HG02759 (cell line): Measurements from ENCODE around the gene TAPBP.

Experiments used
- ATAC-seq: cut with Tn5 transposase; IDR thresholded peaks from one replicate; pipeline ENCODE4 v1.9.1; 2021; ENCODE audit warnings: mild to moderate bottlenecking, moderate library complexity; ENCODE audit not compliant: unreplicated experiment

The TAPBP gene

DNA sequence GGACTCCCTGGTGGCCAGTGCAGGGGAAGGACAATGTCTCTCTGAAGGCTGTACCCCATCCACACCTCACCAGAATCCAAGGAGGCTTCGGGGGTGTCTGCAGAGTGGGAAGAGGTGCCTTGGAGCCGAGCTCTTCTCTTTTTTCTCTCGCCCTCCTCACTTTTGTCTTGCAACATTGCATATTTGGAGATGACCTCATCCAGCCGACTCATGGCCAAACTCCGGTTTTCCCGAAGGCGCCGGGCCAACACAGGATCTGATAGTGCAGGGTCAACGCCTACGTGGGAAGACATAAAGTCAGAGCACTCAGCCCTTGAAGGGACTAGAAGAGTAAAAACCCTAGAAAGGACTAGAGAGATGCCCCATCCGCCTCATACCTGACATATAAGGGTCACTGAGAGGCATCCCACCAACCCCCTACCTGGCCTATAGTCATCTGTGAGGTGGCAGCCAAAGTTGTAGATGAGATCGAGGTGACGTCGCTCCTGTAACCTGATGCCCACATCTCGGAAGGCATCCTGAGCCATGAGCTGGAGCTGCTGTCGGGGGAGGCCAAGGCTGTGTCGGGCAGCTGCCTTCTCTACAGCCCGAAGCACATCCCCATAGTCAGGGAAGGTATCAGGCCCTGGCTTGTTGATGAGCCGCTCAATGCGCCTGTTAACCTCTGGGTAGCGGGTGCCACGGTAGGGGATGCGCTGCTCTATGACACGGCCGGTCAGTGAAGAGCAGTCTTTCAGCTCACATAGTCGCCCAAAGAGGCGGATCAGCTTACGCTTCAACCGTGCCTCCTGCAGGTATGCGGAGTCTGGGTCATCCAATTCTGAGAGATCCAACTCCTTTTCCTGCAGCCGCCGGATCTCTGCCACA is 6.7 kb upstream of the TAPBP start:
- no peak for ATAC-seq

DNA sequence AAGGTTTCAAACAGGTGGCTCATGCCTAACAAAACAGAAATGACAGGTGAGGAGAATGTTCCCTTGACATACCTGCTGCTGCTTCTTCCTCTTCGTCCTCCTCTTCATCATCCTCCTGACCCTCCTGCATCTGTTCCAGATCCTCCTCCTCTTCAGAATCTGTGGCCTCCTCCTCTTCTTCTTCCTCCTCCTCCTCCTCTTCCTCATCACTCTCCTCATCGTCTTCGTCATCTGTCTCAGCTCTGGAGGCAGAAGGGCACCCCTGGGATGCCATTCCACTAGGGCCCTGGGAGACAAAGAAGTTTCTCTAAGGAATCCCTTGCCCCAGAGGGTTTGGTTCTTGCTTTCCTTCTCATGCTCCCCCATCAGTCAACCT is 6.0 kb upstream of the TAPBP start:
- ATAC-seq, result no peak

DNA sequence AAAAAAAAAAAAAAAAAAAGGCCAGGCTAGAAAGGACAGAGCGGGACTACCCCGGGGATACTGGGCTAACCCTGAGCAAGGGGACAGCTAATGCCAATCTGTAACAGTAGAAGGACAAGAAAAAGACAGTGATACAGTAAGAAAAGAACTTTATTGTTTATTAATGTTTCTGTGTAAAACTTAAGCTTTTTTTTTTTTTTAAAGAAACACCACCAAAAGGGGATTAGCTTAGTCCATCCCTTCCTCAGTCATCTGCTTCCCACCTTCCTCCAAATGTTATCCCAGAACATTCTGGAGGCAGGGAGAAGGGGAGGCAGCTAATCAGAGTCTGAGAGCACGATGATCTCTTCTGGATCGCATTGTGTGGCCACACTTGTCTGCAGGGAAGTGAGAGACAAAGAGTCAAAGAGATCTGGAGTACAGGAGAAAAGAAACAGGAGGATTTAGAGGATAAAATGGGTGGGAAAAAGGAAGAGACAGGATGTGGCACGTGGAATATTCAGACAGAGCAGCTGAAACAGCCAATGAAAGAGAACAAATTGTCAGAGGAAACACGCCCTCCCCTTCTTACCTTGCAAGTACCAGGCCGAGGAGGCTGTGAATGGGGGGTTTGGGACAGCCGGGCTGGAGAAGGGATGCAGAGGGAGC is 4.7 kb upstream of the TAPBP start:
- no peak for ATAC-seq

GRCh38 chr6:33317669-33318425 is 4.0 kb upstream of the TAPBP start, which contains the start of gene ZBTB22:
ZBTB22 (minus strand) TSS chr6:33317744; CDS start chr6:33316916, 828 bp downstream.
- ATAC-seq, result peak; percentile 55

GRCh38 chr6:33317419-33317668 is 3.5 kb upstream of the TAPBP start:
- no peak for ATAC-seq

DNA sequence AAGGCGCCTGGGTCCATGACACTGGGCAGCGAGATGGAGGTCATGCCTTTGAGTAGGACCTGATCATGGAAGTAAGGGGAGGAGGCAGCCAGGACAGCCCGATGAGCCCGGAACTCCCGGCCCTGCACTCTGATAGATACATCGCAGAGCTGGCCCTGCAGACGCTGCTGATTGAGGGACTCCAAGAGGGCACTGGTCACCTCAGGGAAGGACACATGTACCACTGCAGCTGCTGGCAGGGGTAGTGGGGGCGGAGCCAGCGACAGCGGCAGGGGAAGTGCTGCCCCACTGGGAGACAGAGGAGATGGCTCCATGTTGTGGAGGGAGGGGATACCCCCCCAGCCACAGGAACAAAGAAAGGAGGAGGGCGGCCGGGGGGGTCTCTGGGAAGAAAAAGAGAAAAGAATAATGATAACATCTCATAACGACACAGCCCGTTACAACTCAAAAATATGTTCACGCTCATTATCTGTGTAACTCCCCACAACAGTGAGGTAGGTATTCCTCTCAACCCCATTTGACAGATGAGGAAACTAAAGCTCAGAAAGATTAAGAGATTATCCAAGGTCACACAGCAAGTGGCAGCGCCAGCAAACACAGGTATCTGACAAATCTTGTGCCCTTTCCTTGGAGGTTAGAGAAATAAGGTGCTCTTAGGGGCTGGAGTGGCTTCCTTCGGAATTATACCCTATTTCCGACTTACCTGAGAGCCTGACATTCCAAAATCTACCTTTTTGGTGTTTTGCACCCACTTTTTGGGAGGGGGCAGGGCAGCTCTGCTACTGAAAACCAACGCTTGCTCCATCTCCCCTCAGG is 2.9 kb upstream of the TAPBP start:
- no peak for ATAC-seq

GRCh38 chr6:33315793-33316602 is 2.1 kb upstream of the TAPBP start:
- ATAC-seq, result no peak

DNA sequence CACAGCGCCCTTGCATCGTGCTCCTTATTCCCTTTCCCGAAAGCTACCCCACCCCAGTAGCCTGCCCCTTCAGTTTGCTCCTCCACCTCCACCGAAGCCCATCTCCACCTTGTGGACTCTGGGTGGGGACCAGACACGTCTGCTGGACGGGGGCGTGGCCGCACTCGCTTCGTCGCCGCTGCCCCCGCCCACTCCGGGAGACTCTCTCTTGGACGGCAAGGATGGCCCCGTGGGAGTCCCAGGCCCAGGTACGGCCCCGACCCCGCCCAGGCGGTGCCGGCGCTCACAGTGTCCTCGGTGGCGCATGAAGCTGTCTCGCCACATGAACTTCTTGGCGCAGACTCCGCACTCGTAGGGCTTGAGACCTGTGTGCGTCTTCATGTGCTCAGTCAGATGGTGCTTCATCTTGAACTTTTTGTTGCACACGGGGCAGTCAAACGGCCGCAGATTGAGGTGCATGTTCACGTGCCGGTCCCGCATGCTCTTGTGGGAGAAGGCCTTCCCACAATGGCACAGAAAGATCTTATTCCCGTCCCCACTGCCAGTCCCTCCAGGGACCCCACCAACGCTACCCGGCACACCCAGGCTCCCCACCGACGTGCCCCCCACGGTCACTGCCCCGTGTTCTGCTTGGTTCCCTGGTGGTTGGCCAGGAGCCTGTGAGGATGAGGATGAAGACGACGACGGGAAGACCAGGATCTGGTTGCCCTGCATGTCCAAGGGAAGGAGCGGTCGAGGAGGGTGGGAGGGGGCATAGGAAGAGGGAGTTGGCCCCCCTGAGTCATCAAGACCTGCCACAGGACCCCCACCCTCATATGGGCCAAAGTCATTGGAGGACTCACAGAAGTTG is 1.3 kb upstream of the TAPBP start:
- no peak for ATAC-seq

DNA sequence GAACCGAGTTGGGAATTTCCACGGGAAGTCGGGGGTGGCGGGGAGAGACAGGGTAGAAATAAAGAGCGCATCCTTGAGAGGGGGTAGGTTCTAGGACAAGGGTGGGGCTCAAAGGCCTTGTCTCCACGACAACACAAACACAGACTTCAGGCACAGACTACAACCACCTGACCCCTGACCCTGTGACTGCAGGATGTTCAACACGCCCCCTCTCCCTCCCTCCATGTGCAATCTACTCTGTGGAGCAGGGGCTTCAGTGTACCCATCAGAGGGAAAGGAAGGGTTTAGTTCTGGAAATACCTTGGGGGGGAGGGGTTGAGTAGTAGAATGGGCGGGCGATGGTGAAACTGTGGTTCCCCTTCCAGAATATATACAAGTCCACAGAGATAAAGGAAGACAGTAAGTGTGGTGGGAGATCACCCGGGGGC is 651 bp upstream of the TAPBP start:
- ATAC-seq, result no peak

GRCh38 chr6:33313105-33313708 is 671 bp downstream of the TAPBP start:
- ATAC-seq, result no peak

DNA sequence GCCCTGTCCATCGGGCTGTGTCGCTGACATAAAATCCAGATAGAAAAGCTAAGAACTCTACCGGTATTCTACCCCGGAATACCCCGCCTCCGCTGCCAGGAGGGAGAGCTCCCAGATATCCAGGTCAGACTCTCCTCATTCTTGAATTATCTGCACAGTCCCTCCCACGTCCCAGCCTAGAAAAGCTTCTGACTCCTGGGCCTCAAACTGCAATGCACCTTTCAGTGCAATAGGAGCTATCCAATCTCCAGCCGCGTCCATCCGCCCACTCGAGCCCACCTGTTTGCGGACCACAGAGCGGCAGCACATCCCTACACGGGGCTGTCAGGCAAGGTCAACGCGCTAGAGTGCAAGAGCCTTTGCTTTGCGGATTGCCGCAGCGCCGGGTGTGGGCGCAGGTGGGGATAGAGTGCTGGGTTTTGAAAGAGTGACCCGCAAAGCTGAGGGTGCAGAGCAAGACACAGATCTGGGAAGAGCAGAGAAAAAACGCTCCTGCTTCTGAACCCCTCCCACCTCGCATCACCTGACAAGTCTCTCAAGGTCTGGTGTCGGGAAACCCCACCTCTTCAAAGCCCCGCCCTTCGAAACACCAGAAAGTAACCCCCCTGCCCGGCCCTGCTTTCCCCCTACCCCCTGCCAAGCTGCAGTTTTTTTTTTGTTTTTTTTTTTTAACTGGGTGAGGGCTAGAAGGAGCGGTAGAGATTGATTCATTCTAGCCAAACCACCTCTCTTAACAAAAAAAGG is 1.3 kb downstream of the TAPBP start:
- ATAC-seq, result peak; percentile 28

DNA sequence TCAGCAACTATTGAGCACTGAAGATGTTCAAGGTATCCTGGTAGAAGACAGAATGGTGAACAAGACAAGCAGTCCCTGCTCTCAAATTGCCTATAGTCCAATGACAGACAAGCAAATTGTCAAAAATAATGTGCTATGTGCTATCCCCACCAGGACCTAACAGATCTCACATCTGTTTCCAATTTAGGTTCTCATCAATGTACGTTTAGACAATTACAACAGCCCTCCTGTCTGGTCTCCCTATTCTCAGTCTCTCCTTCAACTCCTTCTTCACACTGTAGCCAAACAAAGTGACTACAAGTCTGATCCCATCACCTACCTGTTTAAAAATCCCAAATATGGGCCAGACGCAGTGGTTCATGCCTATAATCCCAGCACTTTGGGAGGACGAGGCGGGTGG is 7.5 kb downstream of the TAPBP start:
- ATAC-seq, result no peak

- ATAC-seq, result no peak
Observed at GRCh38 chr6:33305052-33305451, 8.8 kb downstream of the TAPBP start.

DNA sequence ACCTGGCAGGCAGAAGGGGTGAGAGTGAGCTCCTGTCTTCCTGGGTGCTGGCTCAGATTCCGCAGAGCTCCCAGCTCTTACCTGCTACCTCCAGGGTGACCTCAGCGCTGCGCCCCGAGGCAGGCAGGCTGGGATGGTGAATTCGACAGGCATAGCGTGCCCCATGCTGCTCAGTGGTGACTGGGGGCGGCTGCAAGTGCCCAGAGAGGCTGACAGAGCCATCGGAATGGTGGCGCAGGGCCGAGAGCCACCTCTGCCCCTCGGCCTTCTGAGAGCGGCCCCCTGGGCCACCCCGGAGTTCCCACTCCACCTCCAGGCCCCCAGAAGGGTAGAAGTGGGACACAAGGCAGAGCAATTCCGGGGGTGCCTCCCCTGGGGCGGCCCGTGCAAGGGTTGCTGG is 9.7 kb downstream of the TAPBP start:
- no peak for ATAC-seq

GRCh38 chr6:33301877-33302276 is 12.0 kb downstream of the TAPBP start:
- no peak for ATAC-seq

- peak; percentile 76 for ATAC-seq
Observed at GRCh38 chr6:33299237-33299944, 14.5 kb downstream of the TAPBP start.

GRCh38 chr6:33298773-33299236 is 15.1 kb downstream of the TAPBP start, which contains the start of gene RGL2:
RGL2 (minus strand) TSS chr6:33298942; CDS start chr6:33298610, 332 bp downstream.
- peak; percentile 31 for ATAC-seq
